GM12892 (cell line): Measurements from ENCODE around the gene DENND2D.
A peak's percentile ranks its signal among the peaks of the same experiment; 100 is the strongest.

ENCODE experiments used
- DNase-seq: peaks from one replicate; pipeline ENCODE4 v3.0.0; 2011; ENCODE audit not compliant: insufficient read length
- FAIRE-seq: peaks from 2 replicates; lab custom pipeline; 2011; peaks lifted over from hg19 to GRCh38; lab: Jason Lieb, UNC
- POLR2A ChIP-seq: IDR thresholded peaks from 2 replicates; pipeline ENCODE4 v1.6.1; 2011; ENCODE audit warnings: low read depth, low read length, control low read depth
- POLR2AphosphoS5 ChIP-seq: IDR thresholded peaks from 2 replicates; pipeline ENCODE4 v1.6.1; 2011; ENCODE audit warnings: low read depth, low read length, control low read depth
- TAF1 ChIP-seq: IDR thresholded peaks from 2 replicates; pipeline ENCODE4 v1.6.1; 2011; ENCODE audit warnings: low read depth, mild to moderate bottlenecking, control low read depth, low read length, borderline replicate concordance

Gene DENND2D

GRCh38 chr1:111198836-111199235 lies 1.6 kb downstream of the DENND2D start:
- FAIRE-seq = no peak
- DNase-seq = no peak
- TF ChIP-seq POLR2AphosphoS5 (no peak), POLR2A (no peak), TAF1 (no peak)

- TF ChIP-seq POLR2AphosphoS5 = no peak
- TF ChIP-seq POLR2A = no peak
- no peak for TF ChIP-seq TAF1
- DNase-seq (no peak), FAIRE-seq (no peak)
Observed at GRCh38 chr1:111197598-111198284, 2.7 kb downstream of the DENND2D start.

- TF ChIP-seq POLR2A (no peak), TAF1 (no peak), POLR2AphosphoS5 (no peak)
- FAIRE-seq (no peak), DNase-seq (no peak)
Observed at GRCh38 chr1:111196213-111196612, 4.2 kb downstream of the DENND2D start.

- DNase-seq (no peak), FAIRE-seq (no peak)
- TF ChIP-seq TAF1 = no peak
- no peak for TF ChIP-seq POLR2A
- no peak for TF ChIP-seq POLR2AphosphoS5
Observed at GRCh38 chr1:111195002-111195684, 5.3 kb downstream of the DENND2D start.

- TF ChIP-seq POLR2A (no peak), TAF1 (no peak), POLR2AphosphoS5 (no peak)
- no peak for DNase-seq
Observed at GRCh38 chr1:111193712-111194480, 6.5 kb downstream of the DENND2D start.

GRCh38 chr1:111192658-111193519 lies 7.6 kb downstream of the DENND2D start:
- DNase-seq (no peak), FAIRE-seq (peak; percentile 90)
- TF ChIP-seq POLR2AphosphoS5 (0 out of 2 replicates have a peak, but pooled peaks have one; percentile 11), TAF1 (no peak), POLR2A (peak; percentile 16; the same call in 1 of the 2 replicates)

More at GRCh38 chr1:111193712-111194480, 6.5 kb downstream of the DENND2D start:
- FAIRE-seq = peak; percentile 61

- FAIRE-seq (no peak), DNase-seq (no peak)
- TF ChIP-seq POLR2A (peak; percentile 34; the same call in 1 of the 2 replicates), POLR2AphosphoS5 (peak; percentile 47; the same call in 1 of the 2 replicates), TAF1 (no peak)
Observed at GRCh38 chr1:111192074-111192473, 8.4 kb downstream of the DENND2D start.

GRCh38 chr1:111191496-111191895 lies 8.9 kb downstream of the DENND2D start:
- TF ChIP-seq POLR2A (no peak), TAF1 (no peak), POLR2AphosphoS5 (no peak)
- no peak for DNase-seq
- FAIRE-seq = no peak

GRCh38 chr1:111190931-111191451 lies 9.5 kb downstream of the DENND2D start:
- DNase-seq (no peak), FAIRE-seq (no peak)
- TF ChIP-seq POLR2AphosphoS5 = no peak
- no peak for TF ChIP-seq POLR2A
- no peak for TF ChIP-seq TAF1

- DNase-seq = no peak
Observed at GRCh38 chr1:111184663-111185062, 15.8 kb downstream of the DENND2D start.

More at GRCh38 chr1:111184663-111185062, 15.8 kb downstream of the DENND2D start:
- no peak for FAIRE-seq
- TF ChIP-seq TAF1 (no peak), POLR2AphosphoS5 (no peak), POLR2A (no peak)
